ENCODE measurements around the gene CFAP300.

CFAP300 gene

DNA sequence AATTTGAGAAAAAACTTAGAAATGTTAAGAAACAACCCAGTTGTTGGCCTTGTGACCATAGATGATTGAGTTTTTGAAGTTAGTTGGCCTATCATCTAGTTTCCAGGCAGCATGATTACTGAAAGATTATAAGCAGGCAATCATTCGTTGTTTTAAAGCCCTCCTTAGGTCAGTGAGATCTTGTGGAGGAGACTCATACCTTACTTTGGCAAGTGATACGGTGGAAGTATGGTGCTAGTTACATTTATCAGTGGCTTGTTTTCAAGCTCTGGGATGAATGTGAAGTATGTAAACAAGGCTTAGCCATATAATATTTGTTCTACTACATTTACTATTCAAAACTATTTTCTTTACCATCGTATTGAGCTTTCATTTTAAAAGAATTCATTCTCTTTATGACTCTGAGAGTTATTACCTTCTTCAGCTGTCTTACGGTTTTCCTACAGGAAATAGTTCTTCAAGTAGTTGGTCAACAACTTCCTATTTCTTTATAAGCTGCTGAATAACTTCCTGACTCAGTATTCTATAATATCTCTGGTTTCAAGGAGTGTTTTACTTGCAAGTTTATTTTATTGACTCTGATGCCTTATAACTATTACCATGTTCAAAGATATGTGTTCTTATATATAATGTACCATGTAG is 70.4 kb downstream of the CFAP300 start:
- no peak for DNase-seq (ENCODE audit: low read depth, low spot score)
- H3K4me3 ChIP-seq (ENCODE audit: low read length), result no peak overlapping the region

GRCh38 chr11:102118937-102119336 is 71.7 kb downstream of the CFAP300 start:
- no peak for DNase-seq (ENCODE audit: low read depth, low spot score)
- no peak overlapping the region for H3K4me3 ChIP-seq (ENCODE audit: low read length)

DNA sequence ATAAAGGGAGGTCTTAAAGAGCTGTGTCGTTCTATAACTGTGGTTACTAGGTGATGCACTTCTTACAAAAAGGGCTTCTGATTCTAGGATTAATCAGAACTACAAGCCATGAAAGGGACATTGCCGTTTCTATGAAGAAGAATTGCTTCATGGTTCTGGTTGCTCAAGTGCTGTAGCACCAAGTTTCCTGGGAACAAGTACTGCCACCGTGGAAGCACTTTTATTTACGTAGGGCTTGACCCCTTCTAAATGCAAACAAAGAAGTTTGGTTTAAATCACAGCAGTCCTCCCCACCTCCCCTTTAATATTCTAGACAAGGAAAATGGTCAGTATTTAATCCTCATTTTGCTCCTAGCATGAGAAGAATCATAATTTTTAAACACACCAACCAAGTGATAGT is 72.8 kb downstream of the CFAP300 start:
- no peak for DNase-seq (ENCODE audit: low read depth, low spot score)
- H3K4me3 ChIP-seq (ENCODE audit: low read length), result no peak overlapping the region

- no peak for DNase-seq (ENCODE audit: low read depth, low spot score)
Measured at GRCh38 chr11:102120437-102120973, 73.3 kb downstream of the CFAP300 start.

GRCh38 chr11:102121329-102121728 is 74.1 kb downstream of the CFAP300 start:
- DNase-seq (ENCODE audit: low read depth, low spot score), result no peak
- no peak overlapping the region for H3K4me3 ChIP-seq (ENCODE audit: low read length)

More at GRCh38 chr11:102120437-102120973, 73.3 kb downstream of the CFAP300 start:
- H3K4me3 ChIP-seq (ENCODE audit: low read length), result no peak overlapping the region
